Left lung (tissue), 10 donors: ENCODE measurements around the gene DOCK3. TPM values are rescaled to one million over a fixed set of nuclear protein-coding genes. Genes with fewer than 3 reads are reported as not detected.
"Not testable (repeated sequence)": the region's sequence is repeated elsewhere in the genome, so short reads cannot be mapped to it uniquely, and the experiment has no call there.

Experiments used
- ATAC-seq: fragments of 200-7000 bp; cut with Tn5 transposase; one replicate; pipeline ENCODE4 v1.9.1; 2020; ENCODE audit warnings: moderate library complexity
- DNase-seq, 4 donors: peaks; one replicate each; pipeline ENCODE4 v3.0.0-alpha.2; 2013 to 2020
- H3K27ac ChIP-seq, 2 donors: fragments of 200-600 bp; sonication (generic) in 1 of 2; one replicate each; pipeline versions ENCODE4 v1.5.0 to v1.8.0; 2020 to 2021
- H3K27me3 ChIP-seq, 2 donors: fragments of 200-600 bp; sonication (generic) in 1 of 2; one replicate each; pipeline versions ENCODE4 v1.5.0 to v1.8.0; 2020 to 2021
- H3K36me3 ChIP-seq, 2 donors: fragments of 200-600 bp; sonication (generic) in 1 of 2; one replicate each; pipeline versions ENCODE4 v1.5.0 to v1.8.0; 2020 to 2021
- H3K4me1 ChIP-seq, 2 donors: fragments of 200-600 bp; one replicate each; pipeline ENCODE4 v1.8.0; 2021
- H3K4me3 ChIP-seq, 2 donors: fragments of 200-600 bp; sonication (generic) in 1 of 2; one replicate each; pipeline versions ENCODE4 v1.5.0 to v1.8.0; 2020 to 2021; ENCODE audit warnings: mild to moderate bottlenecking in 1 of 2
- H3K9me3 ChIP-seq, 2 donors: fragments of 200-600 bp; sonication (generic) in 1 of 2; one replicate each; pipeline versions ENCODE4 v1.5.0 to v1.8.0; 2020 to 2021
- CTCF ChIP-seq, 2 donors: fragments of 200-600 bp; sonication (generic) in 1 of 2; IDR thresholded peaks; one replicate each; pipeline versions ENCODE4 v1.5.0 to v1.8.0; 2021; ENCODE audit warnings: antibody characterized with exemption in 2 of 2
- intact Hi-C, 2 donors: fragments of 100-400 bp; cut with DNase I; formaldehyde crosslinking; loops; one replicate each; pipeline versions ENCODE4 v1.11.2 to v1.14.2; 2022
- polyA plus RNA-seq, 6 donors: library from polyadenylated mRNA; unstranded; fragments of 120-200 nt; gene quantifications; one replicate each; pipeline ENCODE4 v1.2.1, GENCODE V29; 2013; ENCODE audit not compliant: insufficient read length in 6 of 6
- total RNA-seq, 2 donors: library from RNA; stranded (reverse); fragmentation: NEBNext Ultra II Directional; extraction: Animal tissue kit (Norgen Biotek cat#: 25700); gene quantifications; one replicate each; pipeline ENCODE4 v1.2.1, GENCODE V29; 2021
- donor health status: DM: no; HTN: yes; CAD: no.
- donor health status: DM: no; HTN: no; CAD: no.

Gene DOCK3
- total and polyA plus RNA-seq, 8 donors: 0.34 to 2.2 (median 1.8) TPM

GRCh38 chr3:51163051-51163450 is 488.3 kb downstream of the DOCK3 start:
- DNase-seq (no peak), ATAC-seq (no peak)
- no peak for TF ChIP-seq CTCF (IDR thresholded peaks at IDR 0.05)
- Histone ChIP-seq H3K36me3 (no peaks in the 10 kb centered on the region), H3K9me3 (no peaks in the 10 kb centered on the region), H3K4me3 (no peak overlapping the region), H3K27me3 (no peaks in the 10 kb centered on the region), H3K4me1 (no peaks in the 10 kb centered on the region), H3K27ac (no peak overlapping the region)
- intact Hi-C loops: no loop called here

- ATAC-seq: no peak
- no peak overlapping the region for H3K4me3 ChIP-seq
- H3K27ac ChIP-seq: no peak overlapping the region
- TF ChIP-seq CTCF (IDR thresholded peaks at IDR 0.05): no peak
- H3K9me3 ChIP-seq: peaks cover 7 to 49% of the 10 kb centered on the region in 2 donors
- no peak for DNase-seq
- intact Hi-C loops: no loop called here
- H3K27me3 ChIP-seq: no peaks in the 10 kb centered on the region
- H3K36me3 ChIP-seq: no peaks in the 10 kb centered on the region
- no peaks in the 10 kb centered on the region for H3K4me1 ChIP-seq
Observed at GRCh38 chr3:51173518-51174271, 499.0 kb downstream of the DOCK3 start.

GRCh38 chr3:51176923-51177322 is 502.2 kb downstream of the DOCK3 start:
- Histone ChIP-seq H3K9me3 (peaks cover 7 to 40% of the 10 kb centered on the region in 2 donors), H3K27ac (no peak overlapping the region), H3K27me3 (no peaks in the 10 kb centered on the region), H3K4me1 (no peaks in the 10 kb centered on the region), H3K36me3 (no peaks in the 10 kb centered on the region), H3K4me3 (no peak overlapping the region)
- DNase-seq (no peak), ATAC-seq (no peak)
- intact Hi-C loops: no loop called here
- TF ChIP-seq CTCF (IDR thresholded peaks at IDR 0.05): no peak

- intact Hi-C loops, H3K27me3 ChIP-seq, DNase-seq, H3K36me3 ChIP-seq, H3K4me1 ChIP-seq, H3K9me3 ChIP-seq, H3K27ac ChIP-seq, H3K4me3 ChIP-seq, ATAC-seq: not testable (repeated sequence)
Observed at GRCh38 chr3:51186446-51186845, 511.7 kb downstream of the DOCK3 start.

GRCh38 chr3:51190199-51190598 is 515.5 kb downstream of the DOCK3 start:
- no peak for DNase-seq
- peak; percentile 39 for ATAC-seq

More at GRCh38 chr3:51190199-51190598, 515.5 kb downstream of the DOCK3 start:
- Histone ChIP-seq H3K4me3 (no peak overlapping the region), H3K9me3 (peaks cover 0 to 7% of the 10 kb centered on the region in 2 donors), H3K36me3 (no peaks in the 10 kb centered on the region), H3K27me3 (peaks cover 0 to 9% of the 10 kb centered on the region in 2 donors), H3K27ac (no peak overlapping the region), H3K4me1 (no peaks in the 10 kb centered on the region)
- intact Hi-C loops: no loop called here
- no peak for TF ChIP-seq CTCF (IDR thresholded peaks at IDR 0.05)
